COLO668 (cell line): ENCODE data around the gene ASB6.
"Not testable (repeated sequence)": the region's sequence is repeated elsewhere in the genome, so short reads cannot be mapped to it uniquely, and the experiment has no call there.

Experiments
- DNase-seq: peaks from one replicate; lab custom pipeline; 2025; ENCODE audit not compliant: unreplicated experiment; lab: John Stamatoyannopoulos, UW

Gene ASB6

DNA sequence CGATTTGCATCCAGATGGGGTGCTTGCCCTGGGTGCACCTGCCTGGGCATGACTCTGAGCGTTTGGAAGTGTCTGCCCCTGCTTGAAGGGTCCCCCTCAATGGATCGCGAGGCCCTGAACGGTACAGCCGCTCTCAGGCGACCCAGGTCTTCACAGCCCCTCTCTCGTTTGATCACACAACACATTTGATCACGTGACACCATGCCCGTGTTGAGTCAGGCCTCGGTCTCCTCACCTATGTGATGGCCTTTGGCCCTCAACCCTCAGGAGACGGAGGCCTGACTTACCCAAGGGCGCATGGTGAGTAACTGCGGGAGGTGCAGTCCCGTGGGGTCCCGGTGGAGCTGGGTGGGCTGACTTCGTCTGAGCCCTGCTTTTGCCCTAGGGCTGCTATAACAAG lies 3.0 kb upstream of the ASB6 start:
- no peak for DNase-seq

GRCh38 chr9:129644365-129644764 lies 2.4 kb upstream of the ASB6 start:
- no peak for DNase-seq

DNA sequence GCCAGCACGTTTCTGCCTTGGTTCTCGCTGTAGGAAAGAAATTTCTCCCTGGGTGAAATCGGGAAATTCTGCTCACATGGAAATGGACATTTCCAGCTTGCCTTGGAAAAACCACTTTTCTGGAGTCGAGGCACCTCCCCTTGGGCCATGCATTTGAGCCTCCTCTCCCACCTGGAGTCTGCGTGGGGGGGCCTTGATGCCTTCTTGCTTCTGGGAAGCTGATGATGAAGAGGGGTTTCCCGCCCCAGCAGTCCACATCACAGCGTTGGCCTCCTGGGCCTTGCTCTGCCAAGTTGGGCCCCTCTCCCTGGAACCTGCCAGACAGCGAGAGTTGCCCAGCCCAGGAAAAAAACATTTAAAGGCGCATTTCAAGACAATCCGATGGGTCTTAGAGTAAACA lies 1.8 kb upstream of the ASB6 start:
- no peak for DNase-seq

- DNase-seq: peak; percentile 13
Measured at GRCh38 chr9:129640871-129641749, 841 bp downstream of the ASB6 start.

- peak; percentile 21 for DNase-seq
Measured at GRCh38 chr9:129640086-129640870, 1.7 kb downstream of the ASB6 start.

DNA sequence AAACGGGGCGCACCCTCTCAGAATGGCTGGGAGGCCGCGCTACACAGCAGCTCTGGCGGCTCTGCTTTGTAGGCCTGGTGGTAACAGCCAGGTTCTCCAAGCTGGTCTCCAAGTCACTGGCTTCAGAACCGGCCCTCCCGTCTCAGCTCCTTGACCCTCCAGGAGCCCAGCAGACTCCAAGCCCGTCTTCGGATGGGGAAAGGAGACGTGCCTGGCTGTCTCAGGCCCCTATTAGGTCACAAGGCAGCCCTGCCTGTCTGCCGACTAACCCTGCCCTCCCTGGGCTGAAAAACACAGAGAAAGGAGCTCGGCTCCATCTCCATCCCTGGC lies 2.2 kb downstream of the ASB6 start:
- no peak for DNase-seq

- DNase-seq: no peak
Measured at GRCh38 chr9:129639034-129639630, 2.8 kb downstream of the ASB6 start.

GRCh38 chr9:129637673-129638439 lies 4.1 kb downstream of the ASB6 start:
- DNase-seq: no peak

DNA sequence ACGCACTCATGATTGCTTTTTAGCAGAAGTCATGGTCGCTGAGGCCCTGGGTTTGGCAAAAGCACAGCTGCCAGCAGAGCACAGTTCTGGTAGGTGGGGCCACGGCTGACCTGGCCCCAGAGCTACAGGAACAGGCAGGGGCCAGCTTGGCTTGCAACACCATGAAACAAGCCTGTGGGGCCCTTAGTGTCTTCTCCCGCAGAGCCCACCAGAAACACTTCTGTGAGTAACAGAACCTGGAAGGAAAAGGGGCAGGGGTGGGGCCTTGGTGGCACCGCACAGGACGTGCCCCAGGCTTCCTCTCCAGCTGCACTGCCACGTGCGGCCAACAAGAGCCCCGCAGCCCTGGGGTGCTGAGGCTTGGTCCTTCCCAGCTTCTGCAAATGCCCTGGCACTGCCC lies 4.8 kb downstream of the ASB6 start:
- no peak for DNase-seq

GRCh38 chr9:129636343-129636742 lies 5.6 kb downstream of the ASB6 start:
- DNase-seq: not testable (repeated sequence)

DNA sequence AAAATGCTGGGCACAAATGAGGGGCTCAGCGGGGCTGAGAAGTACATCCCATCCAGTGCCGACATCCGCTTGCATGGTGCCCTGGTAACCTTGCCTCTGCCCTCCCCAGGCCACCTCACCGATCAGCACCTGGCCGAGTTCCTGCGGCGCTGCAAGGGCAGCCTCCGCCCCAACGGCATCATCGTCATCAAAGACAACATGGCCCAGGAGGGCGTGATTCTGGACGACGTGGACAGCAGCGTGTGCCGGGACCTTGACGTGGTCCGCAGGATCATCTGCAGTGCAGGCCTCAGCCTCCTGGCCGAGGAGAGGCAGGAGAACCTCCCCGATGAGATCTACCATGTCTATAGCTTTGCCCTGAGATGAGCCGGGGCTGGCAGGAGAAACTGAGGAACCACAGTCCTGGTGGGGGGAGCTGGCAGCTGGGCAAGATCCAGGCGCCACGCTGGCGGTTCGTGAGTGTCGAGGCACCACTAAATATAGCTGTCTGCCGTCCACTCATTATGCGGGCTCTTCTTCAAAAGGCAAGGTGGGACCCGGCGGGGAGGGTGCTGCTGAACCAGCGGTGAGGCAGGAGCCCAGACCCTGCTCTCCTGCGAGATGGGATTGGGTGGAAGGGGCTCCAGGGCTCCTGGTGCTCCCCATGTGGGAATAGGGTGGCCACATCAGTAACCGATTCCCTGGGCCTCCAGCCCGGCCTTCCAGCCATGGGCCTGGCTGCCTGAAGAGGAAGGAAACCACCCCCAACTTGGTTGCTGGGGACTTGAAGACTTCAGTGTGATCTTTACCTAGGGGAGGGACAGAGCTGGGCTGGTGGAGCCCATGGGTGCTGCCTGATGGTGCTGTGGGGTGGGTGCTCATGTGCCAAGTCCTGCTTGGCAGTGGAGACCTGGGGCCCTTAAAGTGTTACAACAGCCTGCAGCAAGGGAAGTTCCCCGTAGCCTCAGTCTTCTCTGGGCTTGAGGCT lies 6.6 kb downstream of the ASB6 start:
- DNase-seq: no peak

DNA sequence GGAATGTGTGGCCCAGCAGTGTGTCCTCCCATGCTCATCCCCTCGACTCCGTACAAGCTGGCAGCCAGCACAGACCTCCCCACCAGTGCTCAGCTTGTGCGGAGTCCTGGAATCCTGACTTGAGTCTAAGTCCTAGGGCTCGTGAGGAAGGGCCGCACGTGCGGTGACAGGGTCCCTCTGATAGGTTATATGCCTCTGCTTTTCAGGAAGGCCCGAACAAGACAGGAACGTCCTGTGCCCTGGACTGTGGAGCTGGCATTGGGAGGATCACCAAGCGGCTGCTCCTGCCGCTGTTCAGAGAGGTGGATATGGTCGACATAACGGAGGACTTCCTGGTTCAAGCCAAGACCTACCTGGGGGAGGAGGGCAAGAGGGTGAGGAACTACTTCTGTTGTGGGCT lies 8.1 kb downstream of the ASB6 start:
- DNase-seq: no peak

DNA sequence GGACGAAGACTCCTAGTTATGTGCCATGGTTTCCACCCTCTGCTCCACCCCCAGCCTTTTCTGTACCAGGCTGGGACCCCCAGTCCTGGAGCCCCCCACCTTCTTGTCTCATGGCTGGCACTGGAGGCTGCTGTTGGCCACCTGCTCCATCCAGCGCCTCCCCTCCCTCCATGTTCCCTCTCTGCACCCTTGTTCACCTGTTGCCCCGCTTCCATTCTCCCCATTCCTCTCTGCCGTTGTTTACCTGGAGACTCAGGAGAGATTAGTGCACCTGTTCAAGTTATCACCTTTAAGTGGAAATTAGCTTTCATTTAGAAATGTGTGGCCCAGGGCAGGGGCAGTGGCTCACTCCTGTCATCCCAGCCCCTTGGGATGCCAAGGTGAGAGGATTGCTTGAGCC lies 8.7 kb downstream of the ASB6 start:
- DNase-seq: no peak

GRCh38 chr9:129632460-129632859 lies 9.5 kb downstream of the ASB6 start:
- no peak for DNase-seq

GRCh38 chr9:129631674-129632129 lies 10.2 kb downstream of the ASB6 start:
- DNase-seq: no peak

DNA sequence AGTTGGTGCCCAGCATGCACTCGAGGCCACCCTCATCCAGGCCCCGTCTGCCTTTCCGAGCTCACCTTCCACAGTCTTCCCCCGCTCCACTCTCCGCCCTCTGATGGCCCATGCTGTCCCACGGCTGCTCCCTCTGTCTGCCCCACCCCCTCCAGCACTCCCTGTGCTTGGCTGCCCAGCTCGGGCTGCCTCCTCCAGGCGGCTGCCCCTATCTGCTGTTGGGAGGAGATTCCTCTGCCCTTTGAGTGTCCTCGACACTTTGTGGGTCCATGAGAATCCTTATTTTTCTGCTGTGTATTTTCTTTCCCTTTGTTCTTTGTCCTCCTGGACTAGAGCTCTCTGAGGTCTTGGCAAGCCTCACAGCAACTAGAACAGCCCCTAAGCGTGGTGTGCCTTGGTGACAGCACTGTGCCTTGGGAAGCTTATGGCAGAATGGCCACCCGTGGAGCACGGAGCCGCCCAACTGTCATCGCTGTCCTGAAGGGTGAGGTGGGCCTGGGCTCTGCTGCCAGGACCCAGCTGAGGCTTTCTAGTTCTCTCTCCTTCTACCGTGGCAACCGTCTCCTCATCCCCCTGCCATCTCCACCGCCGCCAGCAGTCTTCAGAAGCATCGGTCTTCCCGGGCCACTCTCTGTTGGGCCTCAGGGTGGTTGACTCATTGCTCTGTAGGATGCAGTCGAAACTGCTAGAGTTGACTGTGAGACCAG lies 10.8 kb downstream of the ASB6 start:
- DNase-seq: no peak

DNA sequence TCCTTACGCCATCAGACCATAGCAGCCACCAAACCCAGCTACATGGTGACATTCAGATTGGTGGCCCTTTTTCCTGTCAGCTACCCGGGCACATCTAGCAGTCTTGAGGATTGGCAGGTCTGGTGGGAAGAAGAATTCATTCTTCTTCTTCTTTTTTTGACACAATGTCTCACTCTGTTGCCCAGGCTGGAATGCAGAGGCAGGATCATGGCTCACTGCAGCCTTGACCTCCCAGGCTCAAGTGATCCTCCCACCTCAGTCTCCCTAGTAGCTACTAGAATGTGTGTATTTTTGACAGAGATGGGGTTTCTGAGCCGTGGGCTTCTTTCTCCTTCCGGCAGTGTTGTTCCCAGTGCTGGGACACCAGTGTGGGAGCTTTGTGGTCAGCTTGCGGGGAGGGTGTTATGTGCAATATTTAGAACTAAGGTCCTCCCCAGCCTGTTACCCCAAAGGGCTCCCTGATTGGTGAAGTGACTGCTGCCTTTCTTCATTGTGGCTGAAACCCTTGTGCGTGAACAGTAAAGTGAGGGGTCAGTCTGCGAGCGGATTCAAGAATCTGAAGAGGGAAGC lies 12.6 kb downstream of the ASB6 start:
- DNase-seq: no peak

DNA sequence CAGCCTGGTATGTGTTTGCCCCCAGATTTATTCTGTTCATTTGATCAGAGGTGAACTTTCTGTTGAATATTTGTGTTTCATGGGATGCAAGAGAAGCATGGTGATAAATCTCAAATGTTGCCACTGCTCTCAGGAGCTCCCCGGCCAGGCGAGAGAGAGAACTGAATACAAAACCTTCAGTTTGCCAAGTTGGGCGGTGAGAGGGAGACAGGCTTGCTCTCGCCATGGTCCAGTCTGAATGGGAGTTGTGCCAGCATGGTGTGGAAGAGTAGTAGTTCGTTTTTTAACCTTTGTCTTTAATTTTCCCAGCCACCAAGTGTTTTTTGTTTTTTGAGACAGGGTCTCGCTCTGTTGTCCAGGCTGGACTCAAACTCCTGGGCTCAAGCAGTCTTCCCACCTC lies 13.2 kb downstream of the ASB6 start:
- no peak for DNase-seq
